T-helper 1 cell treated with Interleukin-12 subunit alpha and Interleukin-12 subunit beta and Interleukin-4 antibody, amounts not matched to agents 30 μg/mL and 1 μg/mL, for 36 hours (primary cell): ENCODE results near the gene ANKRD17.
"Not testable (repeated sequence)": the region's sequence is repeated elsewhere in the genome, so short reads cannot be mapped to it uniquely, and the experiment has no call there.

ENCODE experiments used
- H3K27ac Mint-ChIP-seq: one replicate; pipeline ENCODE4 v1.8.0; 2021; ENCODE audit warnings: mild to moderate bottlenecking, mixed read lengths
- H3K27me3 Mint-ChIP-seq: one replicate; pipeline ENCODE4 v1.8.0; 2021; ENCODE audit warnings: low read depth, mixed read lengths
- H3K36me3 Mint-ChIP-seq: one replicate; pipeline ENCODE4 v1.8.0; 2021; ENCODE audit warnings: low read depth, mixed read lengths
- H3K4me1 Mint-ChIP-seq: one replicate; pipeline ENCODE4 v1.8.0; 2021; ENCODE audit warnings: low read depth, mixed read lengths
- H3K4me3 Mint-ChIP-seq: one replicate; pipeline ENCODE4 v1.8.0; 2021; ENCODE audit warnings: mild to moderate bottlenecking, moderate library complexity, mixed read lengths
- H3K9me3 Mint-ChIP-seq: one replicate; pipeline ENCODE4 v1.8.0; 2021; ENCODE audit warnings: mixed read lengths

The ANKRD17 gene

GRCh38 chr4:73257651-73258435, 755 bp downstream of the ANKRD17 start:
- peaks cover 43% of the 10 kb centered on the region for H3K4me1 Mint-ChIP-seq
- peaks cover 21% of the 10 kb centered on the region for H3K36me3 Mint-ChIP-seq
- no peaks in the 10 kb centered on the region for H3K27me3 Mint-ChIP-seq
- peak overlapping the region; percentile 99 for H3K4me3 Mint-ChIP-seq
- no peaks in the 10 kb centered on the region for H3K9me3 Mint-ChIP-seq
- peak overlapping the region; percentile 99 for H3K27ac Mint-ChIP-seq

- Mint-ChIP-seq H3K4me1 (peaks cover 45% of the 10 kb centered on the region), H3K9me3 (no peaks in the 10 kb centered on the region), H3K36me3 (peaks cover 22% of the 10 kb centered on the region), H3K27me3 (no peaks in the 10 kb centered on the region), H3K4me3 (peak overlapping the region; percentile 99), H3K27ac (peak overlapping the region; percentile 99)
These were observed 1.4 kb downstream of the ANKRD17 start for GRCh38 chr4:73257234-73257633.

- peaks cover 44% of the 10 kb centered on the region for H3K4me1 Mint-ChIP-seq
These were observed 2.8 kb downstream of the ANKRD17 start for GRCh38 chr4:73255847-73256246.

GRCh38 chr4:73252001-73252400, 6.6 kb downstream of the ANKRD17 start:
- H3K4me1 Mint-ChIP-seq: peaks cover 41% of the 10 kb centered on the region
- peaks cover 23% of the 10 kb centered on the region for H3K36me3 Mint-ChIP-seq
- no peaks in the 10 kb centered on the region for H3K27me3 Mint-ChIP-seq
- H3K27ac Mint-ChIP-seq: no peak overlapping the region
- no peak overlapping the region for H3K4me3 Mint-ChIP-seq
- H3K9me3 Mint-ChIP-seq: no peaks in the 10 kb centered on the region

More at GRCh38 chr4:73255847-73256246, 2.8 kb downstream of the ANKRD17 start:
- not testable (repeated sequence) for H3K27me3 Mint-ChIP-seq, H3K27ac Mint-ChIP-seq, H3K9me3 Mint-ChIP-seq, H3K4me3 Mint-ChIP-seq
- peaks cover 24% of the 10 kb centered on the region for H3K36me3 Mint-ChIP-seq

GRCh38 chr4:73251384-73251783, 7.2 kb downstream of the ANKRD17 start:
- peaks cover 18% of the 10 kb centered on the region for H3K36me3 Mint-ChIP-seq
- H3K27me3 Mint-ChIP-seq: no peaks in the 10 kb centered on the region
- no peak overlapping the region for H3K4me3 Mint-ChIP-seq
- H3K9me3 Mint-ChIP-seq: no peaks in the 10 kb centered on the region
- peaks cover 37% of the 10 kb centered on the region for H3K4me1 Mint-ChIP-seq
- no peak overlapping the region for H3K27ac Mint-ChIP-seq

GRCh38 chr4:73250642-73251041, 8.0 kb downstream of the ANKRD17 start:
- peaks cover 20% of the 10 kb centered on the region for H3K36me3 Mint-ChIP-seq
- H3K4me1 Mint-ChIP-seq: peaks cover 40% of the 10 kb centered on the region
- H3K27me3 Mint-ChIP-seq: no peaks in the 10 kb centered on the region
- no peaks in the 10 kb centered on the region for H3K9me3 Mint-ChIP-seq
- H3K4me3 Mint-ChIP-seq: no peak overlapping the region
- H3K27ac Mint-ChIP-seq: no peak overlapping the region

- Mint-ChIP-seq H3K9me3 (no peaks in the 10 kb centered on the region), H3K4me1 (peaks cover 41% of the 10 kb centered on the region), H3K4me3 (no peak overlapping the region), H3K27ac (no peak overlapping the region), H3K36me3 (peaks cover 21% of the 10 kb centered on the region), H3K27me3 (no peaks in the 10 kb centered on the region)
These were observed 9.8 kb downstream of the ANKRD17 start for GRCh38 chr4:73248821-73249220.

GRCh38 chr4:73248416-73248815, 10.2 kb downstream of the ANKRD17 start:
- Mint-ChIP-seq H3K9me3 (no peaks in the 10 kb centered on the region), H3K4me3 (no peak overlapping the region), H3K4me1 (peaks cover 41% of the 10 kb centered on the region), H3K27ac (no peak overlapping the region), H3K36me3 (peaks cover 21% of the 10 kb centered on the region), H3K27me3 (no peaks in the 10 kb centered on the region)

GRCh38 chr4:73247100-73247499, 11.5 kb downstream of the ANKRD17 start:
- Mint-ChIP-seq H3K4me1 (peaks cover 38% of the 10 kb centered on the region), H3K27ac (no peak overlapping the region), H3K27me3 (no peaks in the 10 kb centered on the region), H3K4me3 (no peak overlapping the region), H3K36me3 (peaks cover 18% of the 10 kb centered on the region), H3K9me3 (no peaks in the 10 kb centered on the region)

GRCh38 chr4:73245955-73246354, 12.6 kb downstream of the ANKRD17 start:
- no peaks in the 10 kb centered on the region for H3K27me3 Mint-ChIP-seq
- no peak overlapping the region for H3K27ac Mint-ChIP-seq
- peaks cover 37% of the 10 kb centered on the region for H3K4me1 Mint-ChIP-seq
- peaks cover 17% of the 10 kb centered on the region for H3K36me3 Mint-ChIP-seq
- H3K4me3 Mint-ChIP-seq: no peak overlapping the region
- H3K9me3 Mint-ChIP-seq: no peaks in the 10 kb centered on the region

GRCh38 chr4:73244945-73245601, 13.5 kb downstream of the ANKRD17 start:
- peaks cover 14% of the 10 kb centered on the region for H3K36me3 Mint-ChIP-seq
- H3K4me3 Mint-ChIP-seq: no peak overlapping the region
- H3K9me3 Mint-ChIP-seq: no peaks in the 10 kb centered on the region
- no peak overlapping the region for H3K27ac Mint-ChIP-seq
- H3K4me1 Mint-ChIP-seq: peaks cover 32% of the 10 kb centered on the region
- H3K27me3 Mint-ChIP-seq: no peaks in the 10 kb centered on the region

- Mint-ChIP-seq H3K4me3 (no peak overlapping the region), H3K27me3 (no peaks in the 10 kb centered on the region), H3K27ac (no peak overlapping the region), H3K9me3 (no peaks in the 10 kb centered on the region), H3K36me3 (peaks cover 33% of the 10 kb centered on the region), H3K4me1 (peaks cover 29% of the 10 kb centered on the region)
These were observed 21.6 kb downstream of the ANKRD17 start for GRCh38 chr4:73237044-73237443.

GRCh38 chr4:73236151-73236550, 22.4 kb downstream of the ANKRD17 start:
- Mint-ChIP-seq H3K36me3 (peaks cover 33% of the 10 kb centered on the region), H3K4me1 (peaks cover 30% of the 10 kb centered on the region), H3K4me3 (no peak overlapping the region), H3K27ac (no peak overlapping the region), H3K27me3 (no peaks in the 10 kb centered on the region), H3K9me3 (no peaks in the 10 kb centered on the region)

- Mint-ChIP-seq H3K4me3 (no peak overlapping the region), H3K27ac (no peak overlapping the region), H3K36me3 (peaks cover 33% of the 10 kb centered on the region), H3K27me3 (no peaks in the 10 kb centered on the region), H3K4me1 (peaks cover 27% of the 10 kb centered on the region), H3K9me3 (no peaks in the 10 kb centered on the region)
These were observed 23.9 kb downstream of the ANKRD17 start for GRCh38 chr4:73234712-73235111.
